Measurements from ENCODE around the gene KCNQ2.

KCNQ2 gene

DNA sequence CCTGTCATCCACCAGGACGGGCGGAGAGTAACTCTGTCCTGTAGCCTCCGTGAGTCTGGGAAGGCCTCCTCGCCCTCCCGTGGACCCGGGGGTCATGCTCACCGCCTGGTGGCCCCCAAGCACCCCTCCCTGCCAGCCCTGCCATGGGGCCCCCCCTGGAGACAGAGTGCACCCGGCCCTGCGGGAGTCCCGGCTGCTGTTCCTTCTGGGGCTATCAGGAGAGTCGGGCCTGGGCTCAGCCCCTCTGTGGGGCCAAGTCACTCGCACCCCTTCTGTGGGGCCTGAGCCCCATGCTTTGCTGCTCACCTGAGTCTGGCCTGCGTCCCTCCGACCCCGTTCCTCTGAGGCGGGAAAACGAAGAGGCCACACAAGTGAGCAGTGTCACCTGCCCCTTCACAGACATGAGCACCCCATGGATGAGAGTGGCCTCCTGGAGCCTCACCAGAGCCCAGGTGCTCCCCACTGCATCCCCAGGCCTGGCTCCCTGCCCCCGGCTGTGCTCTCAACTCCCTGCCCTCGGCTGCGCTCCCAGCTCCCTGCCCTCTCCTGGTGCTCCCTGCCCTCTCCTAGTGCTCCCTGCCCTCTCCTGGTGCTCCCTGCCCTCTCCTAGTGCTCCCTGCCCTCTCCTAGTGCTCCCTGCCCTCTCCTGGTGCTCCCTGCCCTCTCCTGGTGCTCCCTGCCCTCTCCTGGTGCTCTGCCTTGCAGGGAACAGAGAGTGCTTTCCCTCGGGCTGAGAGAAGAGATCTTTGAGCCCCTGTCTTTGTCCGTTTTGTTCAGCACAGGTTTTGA is 106.7 kb downstream of the KCNQ2 start:
- no peak for DNase-seq

GRCh38 chr20:63364801-63365585 is 107.5 kb downstream of the KCNQ2 start:
- DNase-seq, result no peak

GRCh38 chr20:63363981-63364561 is 108.4 kb downstream of the KCNQ2 start:
- no peak for DNase-seq

- DNase-seq, result no peak
These were observed 109.2 kb downstream of the KCNQ2 start for GRCh38 chr20:63363013-63363957.

DNA sequence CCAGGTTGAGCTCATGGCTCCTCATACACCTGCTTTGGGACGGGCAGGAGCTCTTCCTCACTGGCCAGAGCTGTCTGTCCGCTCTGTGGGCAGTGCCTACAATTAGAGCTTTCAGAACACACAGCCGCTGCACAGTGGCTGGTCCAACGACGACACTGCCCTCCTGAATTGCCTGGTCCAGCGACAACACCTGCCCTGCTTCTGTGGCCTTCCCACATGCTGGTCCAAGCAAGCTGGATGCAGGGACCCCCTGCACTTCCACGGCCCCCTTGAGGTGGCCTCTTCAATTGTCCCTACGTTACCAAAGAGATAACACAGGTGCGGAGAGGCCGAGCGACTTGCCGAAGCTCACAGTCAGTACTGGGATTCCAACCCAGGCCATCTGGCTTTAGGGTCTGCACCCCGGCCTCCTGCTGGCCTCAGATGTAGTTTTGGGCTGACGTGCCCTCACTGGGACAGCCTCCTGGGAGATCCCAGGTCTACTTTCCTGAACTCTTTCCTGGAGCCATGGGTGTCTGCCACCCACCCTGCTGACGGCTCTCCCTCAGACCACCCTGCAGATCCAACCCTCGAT is 109.9 kb downstream of the KCNQ2 start:
- DNase-seq, result no peak

DNA sequence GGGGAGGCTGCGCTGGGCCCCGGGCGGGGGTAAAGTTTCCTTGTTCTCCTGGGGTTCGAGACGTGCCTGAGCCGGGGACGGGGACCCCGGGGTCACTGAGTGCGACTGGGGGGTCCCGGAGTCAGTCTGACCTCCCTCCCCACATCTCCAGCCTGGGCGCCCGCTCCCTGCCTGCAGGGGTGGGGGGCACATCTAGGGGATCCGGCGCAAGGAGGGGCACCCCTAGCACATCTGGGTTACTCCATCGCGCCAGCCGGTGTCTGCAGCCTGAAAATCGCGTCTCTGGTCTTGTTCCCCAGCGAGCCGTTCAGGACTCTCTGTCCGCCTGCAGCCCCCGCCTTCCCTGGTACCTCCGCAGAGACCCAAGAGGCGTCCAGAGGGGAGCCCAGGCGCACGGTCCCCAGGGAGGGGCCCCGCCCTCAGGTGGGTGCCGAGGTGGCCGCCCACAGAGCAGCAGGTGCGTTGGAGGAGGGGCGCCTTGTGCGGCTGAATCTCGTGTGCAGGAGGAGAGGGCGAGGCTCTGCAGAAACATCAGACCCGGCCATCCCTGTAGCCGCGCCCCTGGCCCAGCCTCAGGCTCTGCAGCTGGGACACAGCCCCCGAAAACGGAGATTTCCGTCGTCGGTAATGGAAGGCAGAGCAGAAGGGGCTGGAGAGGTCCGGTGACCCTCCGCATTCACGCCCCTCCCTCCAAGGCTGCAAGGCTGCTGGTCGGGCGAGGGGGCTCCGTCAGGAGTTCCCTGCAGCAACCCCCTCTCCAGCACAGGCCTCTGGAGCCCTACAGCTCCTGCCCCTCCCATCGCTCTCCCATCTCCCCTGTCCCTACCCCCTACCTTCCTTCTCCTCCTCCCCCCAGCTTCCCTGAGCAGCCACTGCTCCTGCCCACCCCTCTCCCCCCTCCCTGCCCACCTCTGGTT is 110.7 kb downstream of the KCNQ2 start:
- DNase-seq, result peak; percentile 21

GRCh38 chr20:63360850-63361518 is 111.5 kb downstream of the KCNQ2 start, which contains the start of gene CHRNA4:
CHRNA4 (minus strand) TSS chr20:63361349; CDS start chr20:63361165, 184 bp downstream.
- DNase-seq, result no peak

GRCh38 chr20:63359937-63360849 is 112.3 kb downstream of the KCNQ2 start:
- no peak for DNase-seq

DNA sequence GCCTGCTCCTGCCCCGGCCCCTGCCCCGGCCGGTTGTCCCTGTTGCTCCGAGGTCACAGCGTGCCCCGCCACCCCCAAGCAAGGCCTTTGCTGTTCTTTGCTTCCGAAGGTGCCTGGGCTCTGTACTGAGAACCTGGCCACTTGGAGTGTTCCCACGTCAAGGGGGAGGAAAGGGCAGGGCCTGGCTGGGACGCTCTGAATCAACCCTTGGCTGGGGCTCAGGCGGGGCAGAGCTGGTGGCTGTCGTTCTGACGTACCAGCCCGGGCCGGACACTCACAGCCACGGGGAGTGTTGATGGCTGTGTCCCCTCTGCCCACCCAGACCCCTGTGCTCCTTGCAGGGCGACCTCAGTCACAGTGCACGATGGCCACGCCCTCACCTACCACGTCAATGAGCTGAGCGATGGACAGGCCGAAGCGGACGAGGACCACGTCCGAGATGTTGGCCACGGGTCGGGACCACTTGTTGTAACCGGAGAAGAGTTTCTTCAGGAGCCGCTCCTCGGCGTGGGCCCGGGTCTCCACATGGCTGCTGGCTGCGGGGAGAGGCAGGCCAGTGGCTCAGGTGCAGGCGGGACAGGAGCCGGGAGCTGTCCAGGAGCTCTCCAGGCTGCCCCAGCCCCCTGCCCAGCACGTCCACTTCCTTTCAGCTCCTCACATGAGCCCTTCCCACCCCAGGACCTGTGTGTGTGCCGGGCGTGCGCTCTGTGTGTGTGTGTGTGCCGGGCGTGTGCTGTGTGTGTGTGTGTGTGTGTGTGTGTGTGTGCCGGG is 113.1 kb downstream of the KCNQ2 start:
- DNase-seq, result no peak

DNA sequence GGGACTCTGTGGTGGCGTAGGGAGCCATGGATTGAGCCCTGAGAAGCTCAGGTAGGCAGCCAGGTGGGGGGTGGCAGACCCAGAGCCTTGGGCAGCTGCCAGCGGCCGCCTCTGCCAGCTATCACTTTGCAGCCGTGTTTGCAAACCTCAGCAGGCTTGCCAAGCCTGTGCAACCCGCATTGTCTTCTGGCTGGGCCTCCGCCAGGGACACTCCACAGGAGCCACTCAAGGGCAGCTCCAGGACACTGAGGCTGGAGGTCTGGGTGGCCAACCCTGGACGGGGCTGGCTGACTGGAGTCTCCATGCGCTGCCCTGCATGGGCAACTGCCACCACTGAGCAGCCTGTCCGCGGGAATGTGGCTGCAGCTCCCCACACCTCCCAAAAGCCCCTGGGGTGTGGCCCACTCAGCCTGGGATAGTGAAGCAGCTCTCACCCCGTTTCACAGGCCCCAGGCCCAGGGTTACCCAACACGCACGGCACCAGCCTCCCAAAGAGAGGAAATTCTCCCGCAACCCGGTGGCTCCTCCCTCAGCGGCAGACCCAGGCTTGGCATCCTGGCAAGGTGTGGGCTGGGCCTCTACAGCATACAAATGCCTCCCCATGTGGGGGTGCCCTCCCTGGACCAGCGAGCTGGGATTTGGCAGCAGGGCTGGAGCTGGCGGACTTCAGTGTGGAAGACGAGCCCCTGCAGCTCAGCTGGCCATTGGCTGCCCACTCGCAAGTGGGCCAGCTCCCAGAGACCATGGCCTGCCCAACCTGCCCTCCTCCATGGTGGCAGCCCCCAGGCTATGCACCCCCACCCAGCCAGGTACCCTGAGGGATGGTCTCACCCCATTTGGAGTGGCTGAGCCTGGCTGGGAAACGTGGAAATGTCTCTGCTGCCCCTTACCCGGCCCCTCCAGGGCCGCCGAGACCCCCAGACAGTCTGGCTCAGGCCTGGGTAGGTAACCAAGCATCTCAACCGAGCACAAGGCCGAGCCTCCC is 114.2 kb downstream of the KCNQ2 start:
- DNase-seq, result peak; percentile 90

DNA sequence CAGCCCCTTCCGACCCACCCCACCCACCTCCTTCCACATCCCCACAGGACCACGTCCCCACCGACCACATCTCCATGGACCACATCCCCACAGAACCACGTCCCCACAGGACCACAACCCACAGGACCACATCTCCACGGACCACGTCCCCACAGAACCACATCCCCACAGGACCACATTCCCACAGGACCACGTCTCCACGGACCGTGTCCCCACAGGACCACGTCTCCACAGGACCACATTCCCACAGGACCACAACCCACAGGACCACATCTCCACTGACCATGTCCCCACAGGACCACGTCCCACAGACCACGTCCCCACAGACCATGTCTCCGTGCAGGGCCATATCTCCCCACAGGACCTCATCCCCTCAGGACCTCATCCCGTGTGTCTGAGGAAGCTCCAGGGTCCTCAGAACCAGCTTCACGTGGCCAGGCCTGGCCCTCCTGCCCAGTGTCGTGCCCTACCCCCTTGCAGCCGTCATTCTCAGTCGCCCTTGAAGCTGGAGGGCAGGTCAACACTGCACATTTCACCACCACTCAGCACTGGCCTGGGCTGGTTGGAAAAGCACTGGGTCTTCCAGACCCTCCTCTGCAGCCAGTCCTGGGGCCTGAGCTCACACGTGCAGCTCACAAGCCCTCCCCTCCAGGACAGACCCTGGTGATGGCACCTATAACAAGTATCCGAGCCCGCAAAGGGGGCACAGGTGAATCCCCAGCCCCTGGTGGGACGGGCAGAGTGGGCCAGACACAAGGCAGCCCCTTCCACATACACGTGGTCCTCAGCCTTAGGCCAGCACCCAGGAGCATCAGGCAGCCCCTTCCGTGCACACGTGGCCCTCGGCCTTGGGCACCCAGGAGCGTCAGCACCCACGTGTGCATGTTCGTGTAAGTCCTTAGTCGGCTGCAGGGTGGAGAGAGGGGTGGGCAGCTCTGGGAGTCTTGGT is 115.2 kb downstream of the KCNQ2 start:
- DNase-seq, result no peak

GRCh38 chr20:63356511-63356910 is 115.9 kb downstream of the KCNQ2 start:
- DNase-seq, result no peak

DNA sequence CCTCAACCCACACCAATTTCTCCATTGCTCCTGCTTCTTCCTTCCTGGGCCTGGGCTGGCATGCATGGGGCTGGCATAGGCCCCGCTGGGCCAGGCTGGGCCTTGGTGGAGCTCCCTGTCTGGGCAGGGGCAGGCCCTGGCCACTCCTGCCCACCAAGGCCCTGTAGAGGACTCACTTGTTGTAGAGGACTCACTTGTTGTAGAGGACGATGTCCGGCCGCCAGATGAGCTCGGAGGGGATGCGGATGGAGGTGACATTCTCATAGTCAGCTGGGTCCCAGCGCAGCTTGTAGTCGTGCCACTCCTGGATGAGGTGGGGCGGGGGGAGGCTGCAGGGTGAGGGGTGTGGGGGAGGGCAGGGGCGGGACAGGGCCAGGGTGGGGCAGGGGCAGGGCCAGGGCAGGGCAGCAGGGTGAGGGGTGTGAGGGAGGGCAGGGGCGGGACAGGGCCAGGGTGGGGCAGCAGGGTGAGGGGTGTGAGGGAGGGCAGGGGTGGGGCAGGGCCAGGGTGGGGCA is 116.6 kb downstream of the KCNQ2 start:
- no peak for DNase-seq

GRCh38 chr20:63354636-63355350 is 117.7 kb downstream of the KCNQ2 start:
- no peak for DNase-seq

GRCh38 chr20:63352811-63353221 is 119.6 kb downstream of the KCNQ2 start:
- DNase-seq, result no peak
